ENCODE measurements around the gene FLOT1. TPM values are rescaled to one million over a fixed set of nuclear protein-coding genes. Genes with fewer than 3 reads are reported as not detected.

FLOT1 gene
- total RNA-seq, 1 donor from 2014 or later, result 123 TPM

GRCh38 chr6:30752157-30752927 lies 9.9 kb upstream of the FLOT1 start:
- peak overlapping the region in 1 of 2 donors; percentile 2 for H3K4me3 ChIP-seq
- H3K9me3 ChIP-seq, result no peaks in the 10 kb centered on the region
- no peaks in the 10 kb centered on the region for H3K36me3 ChIP-seq
- peak overlapping the region; percentile 91 to 92 for H3K27ac ChIP-seq
- intact Hi-C loops (cut with DNase I), result loop anchor here (1.0 kb wide), 2 partner anchors 8 to 30 kb away; partner anchors contain the start of gene IER3
- peak; percentile 95 to 99 for DNase-seq (ENCODE audit: low spot score in 2 of 2)
- peaks cover 18 to 28% of the 10 kb centered on the region in 2 donors for H3K4me1 ChIP-seq
- no peaks in the 10 kb centered on the region for H3K27me3 ChIP-seq
- TF ChIP-seq CTCF (IDR thresholded peaks at IDR 0.05), result no peak

- TF ChIP-seq CTCF (IDR thresholded peaks at IDR 0.05), result no peak
- Histone ChIP-seq H3K4me3 (no peak overlapping the region), H3K27me3 (no peaks in the 10 kb centered on the region), H3K9me3 (no peaks in the 10 kb centered on the region), H3K36me3 (no peaks in the 10 kb centered on the region), H3K4me1 (peaks cover 14 to 23% of the 10 kb centered on the region in 2 donors), H3K27ac (peak overlapping the region; percentile 91 to 92)
- DNase-seq (ENCODE audit: low spot score in 2 of 2), result no peak
- intact Hi-C loops (cut with DNase I), result no loop called here
Measured at GRCh38 chr6:30750379-30750668, 7.8 kb upstream of the FLOT1 start.

GRCh38 chr6:30749554-30750378 lies 7.3 kb upstream of the FLOT1 start:
- peaks cover 12 to 21% of the 10 kb centered on the region in 2 donors for H3K4me1 ChIP-seq
- H3K4me3 ChIP-seq, result no peak overlapping the region
- intact Hi-C loops (cut with DNase I), result loop anchor here (10.0 kb wide), 1 partner anchor 655 kb away; the partner anchor contains the start of gene MICA
- no peaks in the 10 kb centered on the region for H3K9me3 ChIP-seq
- H3K36me3 ChIP-seq, result no peaks in the 10 kb centered on the region
- no peaks in the 10 kb centered on the region for H3K27me3 ChIP-seq
- peak overlapping the region; percentile 4 to 92 for H3K27ac ChIP-seq
- DNase-seq (ENCODE audit: low spot score in 2 of 2), result no peak
- TF ChIP-seq CTCF (IDR thresholded peaks at IDR 0.05), result no peak

GRCh38 chr6:30748851-30749540 lies 6.5 kb upstream of the FLOT1 start:
- Histone ChIP-seq H3K9me3 (no peaks in the 10 kb centered on the region), H3K4me1 (peaks cover 12 to 21% of the 10 kb centered on the region in 2 donors), H3K36me3 (no peaks in the 10 kb centered on the region), H3K27ac (peak overlapping the region in 1 of 2 donors; percentile 17), H3K27me3 (no peaks in the 10 kb centered on the region), H3K4me3 (no peak overlapping the region)
- no peak for DNase-seq (ENCODE audit: low spot score in 2 of 2)
- no peak for TF ChIP-seq CTCF (IDR thresholded peaks at IDR 0.05)
- intact Hi-C loops (cut with DNase I), result loop anchor here (10.0 kb wide), 1 partner anchor 656 kb away; the partner anchor contains the start of gene MICA

- peaks cover 8 to 16% of the 10 kb centered on the region in 2 donors for H3K4me1 ChIP-seq
Measured at GRCh38 chr6:30747902-30748769, 5.6 kb upstream of the FLOT1 start.

More at GRCh38 chr6:30747902-30748769, 5.6 kb upstream of the FLOT1 start:
- no peak for TF ChIP-seq CTCF (IDR thresholded peaks at IDR 0.05)
- intact Hi-C loops (cut with DNase I), result loop anchor here (10.0 kb wide), 1 partner anchor 657 kb away; the partner anchor contains the start of gene MICA
- H3K36me3 ChIP-seq, result no peaks in the 10 kb centered on the region
- no peak for DNase-seq (ENCODE audit: low spot score in 2 of 2)
- no peak overlapping the region for H3K4me3 ChIP-seq
- H3K9me3 ChIP-seq, result no peaks in the 10 kb centered on the region
- H3K27ac ChIP-seq, result peak overlapping the region in 1 of 2 donors; percentile 17
- no peaks in the 10 kb centered on the region for H3K27me3 ChIP-seq

Data from ascending aorta (tissue), 2 donors.